IPS-18c (cell line): Measurements from ENCODE around the gene C15orf39.
"Not testable (repeated sequence)": the region's sequence is repeated elsewhere in the genome, so short reads cannot be mapped to it uniquely, and the experiment has no call there.

Experiments used
- H3K4me3 ChIP-seq: 2 replicates; pipeline ENCODE4 v1.7.0; 2013; ENCODE audit warnings: low read depth, mild to moderate bottlenecking, low read length, moderate library complexity; ENCODE audit not compliant: insufficient read depth
- H3K9me3 ChIP-seq: one replicate; pipeline ENCODE4 v1.6.1; 2013; ENCODE audit warnings: mild to moderate bottlenecking, low read length, moderate library complexity; ENCODE audit not compliant: control insufficient read depth, insufficient read depth

C15orf39 gene

DNA sequence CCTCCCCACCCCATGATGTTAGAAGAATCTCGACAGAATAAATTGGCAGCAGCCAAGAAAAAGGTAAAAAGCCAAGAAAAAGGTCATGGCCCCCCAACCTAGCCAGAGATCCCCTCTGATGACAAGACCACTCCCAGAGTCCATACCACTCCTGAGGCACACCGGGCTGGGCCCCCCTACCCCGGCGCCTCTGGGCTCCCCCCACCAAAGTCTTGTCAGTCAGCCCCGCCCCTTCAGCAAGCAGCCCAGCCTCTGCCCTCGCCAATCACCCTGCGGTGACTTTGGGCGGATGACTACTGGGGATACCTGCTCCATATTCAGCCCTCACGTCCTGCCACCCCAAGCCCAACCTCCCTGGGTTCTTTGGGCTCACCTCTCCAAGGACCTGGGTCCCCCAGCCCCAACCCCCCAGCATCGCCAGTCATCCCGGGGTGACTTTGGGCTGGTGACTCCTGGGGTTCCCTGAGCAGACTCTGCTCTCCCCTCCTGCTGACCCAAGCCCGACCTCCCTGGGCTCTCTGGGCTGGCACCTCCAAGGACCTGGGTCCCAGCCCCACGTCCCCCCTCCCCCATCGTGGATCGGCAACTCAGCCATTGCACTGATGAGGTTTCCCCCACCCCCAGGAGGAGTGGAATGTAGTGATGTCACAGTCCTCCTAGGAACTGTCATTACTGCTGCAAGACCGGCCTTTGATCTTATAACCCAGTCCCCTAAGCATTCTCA, 57.1 kb downstream of the C15orf39 start:
- H3K9me3 ChIP-seq, H3K4me3 ChIP-seq: not testable (repeated sequence)

DNA sequence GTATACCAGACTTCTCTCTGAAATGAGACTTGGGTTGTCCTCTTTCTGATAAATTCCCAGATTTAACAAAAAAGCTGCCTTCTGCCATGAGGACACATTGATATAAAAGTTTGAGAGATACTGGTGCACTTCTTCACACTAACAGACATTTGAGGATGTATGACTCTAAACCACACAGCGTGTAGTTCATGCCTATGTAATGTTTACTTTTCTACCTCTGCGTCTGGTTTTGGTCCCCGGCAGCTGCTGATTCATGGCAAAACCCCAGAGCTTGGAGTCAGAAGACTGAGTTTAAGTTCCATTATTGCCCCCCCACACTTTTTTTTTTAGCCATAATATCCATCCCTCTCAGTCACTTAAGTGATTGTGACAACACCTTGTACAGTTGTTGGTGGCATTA, 58.2 kb downstream of the C15orf39 start:
- not testable (repeated sequence) for H3K9me3 ChIP-seq, H3K4me3 ChIP-seq
